Suppressor macrophage (primary cell): ENCODE measurements around the gene CDK11A.
"Not testable (repeated sequence)": the region's sequence is repeated elsewhere in the genome, so short reads cannot be mapped to it uniquely, and the experiment has no call there.

Experiments used
- DNase-seq, 4 experiments: peaks; one replicate each; pipeline ENCODE4 v3.0.0-alpha.2; 2020 to 2022

Gene CDK11A

DNA sequence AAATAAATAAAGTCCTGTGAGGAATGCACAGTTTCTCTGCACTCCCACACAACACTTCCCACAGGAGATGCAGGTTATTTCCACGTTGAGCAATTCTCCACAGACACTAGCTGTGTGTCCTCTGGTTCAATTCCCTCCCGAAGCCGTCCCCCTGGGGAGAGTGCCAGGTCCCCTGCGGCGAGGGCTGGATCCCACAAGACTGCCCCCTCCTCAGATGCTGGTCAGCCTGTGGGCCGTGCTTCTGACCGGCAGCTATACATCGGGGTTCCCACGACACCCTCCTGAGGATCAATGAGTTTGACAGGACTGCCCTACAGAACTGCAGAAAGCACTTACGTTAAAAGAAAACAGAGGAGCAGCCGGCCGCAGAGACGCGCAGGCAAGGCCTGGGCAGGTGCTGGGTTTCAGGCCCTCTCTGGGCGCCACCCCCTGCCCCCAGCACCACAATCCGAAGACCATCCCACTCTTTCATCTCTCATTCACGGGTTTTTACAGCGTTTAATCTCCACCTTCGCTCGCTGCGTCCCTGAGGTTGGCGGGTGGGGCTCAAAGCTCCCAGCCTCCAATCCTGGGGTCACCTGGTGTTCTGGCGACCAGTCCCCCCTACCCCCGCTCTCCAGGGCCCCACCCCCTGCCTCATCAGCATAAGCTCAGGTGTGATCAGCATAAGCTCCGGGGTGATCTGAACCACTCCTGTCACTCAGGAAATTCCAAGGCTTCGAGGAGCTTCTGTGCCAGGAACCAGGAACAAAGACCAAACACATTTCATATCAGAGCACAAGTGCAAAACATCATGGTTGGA lies 40.9 kb downstream of the CDK11A start:
- DNase-seq = no peak

DNA sequence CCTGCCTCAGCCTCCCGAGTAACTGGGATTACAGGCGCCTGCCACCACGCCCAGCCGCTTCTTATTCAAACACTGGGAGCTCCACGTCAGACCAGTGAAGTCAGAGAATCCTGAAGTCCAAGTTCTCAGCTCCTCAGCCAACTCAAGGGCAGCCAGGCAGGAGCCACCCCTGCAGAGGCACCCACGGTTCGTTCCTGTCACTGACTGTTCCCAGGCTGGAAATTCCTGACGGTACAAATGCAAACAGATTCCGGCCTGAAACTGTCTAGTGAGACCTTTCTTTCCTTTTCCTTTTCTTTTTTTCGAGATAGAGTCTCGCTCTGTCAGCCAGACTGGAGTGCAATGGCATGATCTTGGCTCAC lies 43.3 kb downstream of the CDK11A start:
- DNase-seq = no peak

DNA sequence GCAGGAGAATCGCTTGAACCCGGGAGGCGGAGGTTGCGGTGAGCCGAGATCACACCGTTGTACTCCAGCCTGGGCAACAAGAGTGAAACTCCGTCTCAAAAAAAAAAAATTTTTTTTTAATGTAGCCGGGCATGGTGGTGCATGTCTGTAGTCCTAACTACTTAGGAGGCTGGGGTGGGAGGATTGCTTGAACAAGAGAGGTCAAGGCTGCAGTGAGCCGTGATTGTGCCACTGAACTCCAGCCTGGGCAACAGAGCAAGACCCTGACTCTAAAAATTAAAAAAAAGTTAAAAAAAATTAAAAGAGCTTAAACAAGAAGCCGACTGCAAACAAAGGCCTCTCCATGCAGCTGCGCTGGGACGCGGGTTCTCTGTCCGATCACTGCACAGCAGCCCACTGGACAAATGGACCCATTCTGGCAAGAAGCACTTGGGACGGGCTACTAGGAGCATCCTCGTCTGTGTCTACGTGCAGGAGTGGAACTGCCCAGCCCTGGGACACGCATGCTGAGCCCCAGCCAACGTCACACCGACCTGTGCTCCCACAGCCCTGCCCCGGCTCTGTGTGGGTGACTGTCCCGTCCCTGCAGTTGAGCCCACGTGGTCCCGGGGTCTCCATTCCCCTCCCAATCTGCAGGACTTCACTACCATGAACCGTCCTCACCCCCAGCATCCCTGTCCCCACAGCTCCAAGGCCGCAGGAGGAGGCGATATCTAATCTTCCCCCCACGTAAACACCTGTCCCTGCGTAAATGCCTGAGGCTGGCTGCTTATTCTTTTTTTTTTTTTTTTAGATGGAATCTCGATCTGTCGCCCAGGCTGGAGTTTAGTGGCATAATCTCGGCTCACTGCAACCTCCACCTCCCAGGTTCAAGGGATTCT lies 43.9 kb downstream of the CDK11A start:
- DNase-seq = no peak

- DNase-seq = peak in 2 of 4 experiments; percentile 11 to 42
These were observed 45.4 kb downstream of the CDK11A start for GRCh38 chr1:1678581-1679380.

DNA sequence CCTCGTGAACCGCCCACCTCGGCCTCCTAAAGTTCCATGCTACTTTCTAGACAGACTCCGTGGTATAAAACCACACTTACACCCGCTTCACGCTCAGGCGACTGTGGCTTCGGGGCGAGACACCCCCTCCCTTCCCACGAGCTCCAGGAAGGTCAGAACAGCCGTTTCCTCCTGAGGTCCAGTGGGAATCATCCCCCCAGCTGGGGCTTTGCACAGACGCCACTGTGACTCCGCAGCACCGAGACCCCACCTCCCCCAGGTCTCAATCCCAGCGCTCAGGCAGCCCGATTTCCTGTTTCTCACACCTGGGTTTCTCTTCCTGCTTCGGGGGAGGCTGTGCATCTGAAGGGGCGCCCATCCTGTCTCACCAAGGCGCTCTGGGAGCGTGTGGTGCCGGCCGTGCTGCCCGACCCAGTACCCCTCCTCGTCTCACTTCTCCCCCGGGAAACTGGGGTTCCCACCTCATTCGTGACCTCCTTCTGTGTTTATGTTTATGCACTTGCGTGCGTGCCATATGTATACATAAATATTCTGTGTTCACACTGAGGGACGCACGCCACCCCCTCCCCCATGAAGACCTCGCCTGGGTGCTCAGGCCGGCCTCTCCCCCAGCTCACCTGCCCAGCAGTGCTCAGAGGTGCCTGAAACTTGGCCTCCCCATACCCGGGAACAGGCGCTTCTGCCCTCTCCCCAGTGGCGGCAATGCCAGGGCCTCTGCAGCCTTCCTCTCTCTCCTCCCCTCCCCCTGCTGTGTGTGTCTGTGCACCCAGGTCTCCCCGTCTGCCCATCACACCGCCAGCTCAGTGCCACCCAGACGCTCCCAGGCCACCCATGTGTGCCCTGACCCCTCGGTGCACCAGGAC lies 46.2 kb downstream of the CDK11A start:
- no peak for DNase-seq

GRCh38 chr1:1676087-1676486 lies 48.1 kb downstream of the CDK11A start:
- DNase-seq = not testable (repeated sequence)

- DNase-seq = not testable (repeated sequence)
These were observed 48.9 kb downstream of the CDK11A start for GRCh38 chr1:1675218-1675617.

DNA sequence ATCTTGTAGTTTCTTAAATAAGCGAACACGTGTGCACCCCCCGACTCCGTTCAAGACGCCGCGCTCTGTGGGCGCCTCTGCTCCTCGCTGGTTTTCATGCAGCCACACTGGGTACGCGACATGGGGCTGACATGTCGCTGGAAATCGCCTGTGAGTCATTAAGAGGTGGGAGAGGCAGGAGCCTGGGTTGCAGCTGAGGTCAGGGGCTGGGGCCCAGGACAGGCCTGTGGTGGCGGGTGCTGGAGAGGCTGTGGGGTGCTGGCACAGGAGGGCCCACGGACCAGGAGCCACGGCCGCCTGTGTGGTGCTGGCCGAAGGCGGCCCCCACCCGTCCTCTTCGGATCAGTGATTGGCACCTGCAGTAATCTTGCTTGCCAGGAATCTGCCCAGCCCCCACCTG lies 49.4 kb downstream of the CDK11A start:
- not testable (repeated sequence) for DNase-seq

DNA sequence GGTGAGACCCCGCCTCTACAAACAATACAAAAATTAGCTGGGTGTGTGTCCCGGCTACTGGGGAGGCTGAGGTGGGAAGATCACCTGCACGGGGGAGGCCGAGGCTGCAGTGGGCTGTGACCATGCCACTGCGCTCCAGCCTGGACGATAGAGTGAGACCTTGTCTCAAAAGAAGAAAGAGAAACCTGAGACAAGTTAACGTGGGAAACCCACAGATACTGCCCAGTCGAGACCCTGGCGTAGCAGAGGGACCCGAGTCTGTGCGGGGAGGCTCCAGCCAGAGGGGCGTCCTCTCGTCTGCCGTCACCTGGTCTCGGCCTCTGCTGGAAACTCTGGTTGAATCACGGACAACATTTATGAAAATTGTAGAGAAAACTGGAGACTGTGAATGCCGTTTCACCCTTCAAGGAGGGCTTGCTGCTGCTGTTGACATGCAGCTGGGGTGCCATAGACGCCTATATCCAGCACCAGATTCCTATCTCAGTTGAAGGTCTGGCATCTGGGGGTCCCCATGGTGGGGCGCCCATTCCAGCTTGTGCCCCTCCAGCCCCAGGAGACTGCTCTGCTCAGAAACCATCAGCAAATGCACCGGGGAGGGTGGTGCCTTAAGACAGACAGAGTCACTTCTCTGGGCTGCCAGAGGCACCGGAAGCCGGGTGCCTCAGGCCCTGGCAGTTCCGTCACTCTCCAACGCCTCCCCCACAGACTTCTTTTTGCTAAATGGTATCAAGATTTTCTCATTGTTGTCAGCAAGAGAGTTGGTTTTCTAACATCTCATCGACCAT lies 51.8 kb downstream of the CDK11A start:
- no peak for DNase-seq

DNA sequence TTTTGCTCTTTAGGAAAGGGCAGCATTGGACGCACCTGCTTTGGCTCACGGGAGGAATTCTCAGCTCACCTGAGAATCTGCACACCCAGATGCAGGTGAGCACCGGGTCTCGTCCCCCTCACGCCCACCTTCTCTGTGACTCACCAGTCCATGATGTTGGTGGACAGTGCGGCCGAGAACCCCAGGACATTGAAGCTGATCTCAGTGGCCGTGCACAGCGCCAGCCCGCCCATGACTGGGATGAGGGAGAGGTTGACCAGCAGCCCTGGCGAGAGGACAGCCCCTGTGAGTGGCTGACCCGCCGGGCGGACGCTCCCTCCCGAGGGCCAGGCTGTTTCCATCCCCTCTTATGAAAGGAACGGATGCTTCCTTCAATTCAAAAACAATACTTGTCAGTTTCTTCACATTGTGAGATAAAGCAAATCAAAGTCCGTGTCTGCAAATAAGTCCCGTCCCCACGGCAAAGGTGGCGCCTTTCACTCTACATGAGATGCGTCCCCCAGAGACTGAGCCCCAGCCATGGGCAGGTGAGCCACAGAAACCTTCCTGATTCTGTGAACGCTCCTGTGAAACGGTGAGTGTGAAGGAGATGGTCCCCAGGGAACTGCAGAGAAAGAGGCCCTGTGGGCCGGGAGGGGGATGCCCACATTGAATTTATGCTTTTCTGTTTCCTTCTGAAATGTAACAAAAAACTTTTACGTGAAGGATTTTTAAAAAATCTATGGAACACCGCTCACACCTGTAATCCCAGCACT lies 52.6 kb downstream of the CDK11A start:
- no peak for DNase-seq

- no peak for DNase-seq
These were observed 53.3 kb downstream of the CDK11A start for GRCh38 chr1:1670866-1671265.

GRCh38 chr1:1669468-1670440 lies 54.4 kb downstream of the CDK11A start:
- DNase-seq = no peak

DNA sequence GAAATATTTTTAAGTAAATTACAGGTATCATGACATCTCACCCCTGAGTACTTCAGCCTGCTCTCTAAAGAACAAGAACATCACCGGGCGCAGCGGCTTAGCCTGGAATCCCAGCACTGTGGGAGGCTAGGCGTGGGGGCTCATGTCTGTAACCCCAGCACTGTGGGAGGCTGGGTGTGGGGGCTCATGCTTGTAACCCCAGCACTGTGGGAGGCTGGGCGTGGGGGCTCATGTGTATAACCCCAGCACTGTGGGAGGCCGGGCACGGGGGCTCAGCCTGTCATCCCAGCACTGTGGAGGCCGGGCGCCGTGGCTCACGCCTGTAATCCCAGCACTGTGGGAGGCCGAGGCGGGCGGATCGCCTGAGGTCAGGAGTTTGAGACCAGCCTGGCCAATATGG lies 57.6 kb downstream of the CDK11A start:
- DNase-seq = no peak

- DNase-seq = peak; percentile 32 to 63 (median 42)
These were observed 58.3 kb downstream of the CDK11A start for GRCh38 chr1:1665815-1666251.

DNA sequence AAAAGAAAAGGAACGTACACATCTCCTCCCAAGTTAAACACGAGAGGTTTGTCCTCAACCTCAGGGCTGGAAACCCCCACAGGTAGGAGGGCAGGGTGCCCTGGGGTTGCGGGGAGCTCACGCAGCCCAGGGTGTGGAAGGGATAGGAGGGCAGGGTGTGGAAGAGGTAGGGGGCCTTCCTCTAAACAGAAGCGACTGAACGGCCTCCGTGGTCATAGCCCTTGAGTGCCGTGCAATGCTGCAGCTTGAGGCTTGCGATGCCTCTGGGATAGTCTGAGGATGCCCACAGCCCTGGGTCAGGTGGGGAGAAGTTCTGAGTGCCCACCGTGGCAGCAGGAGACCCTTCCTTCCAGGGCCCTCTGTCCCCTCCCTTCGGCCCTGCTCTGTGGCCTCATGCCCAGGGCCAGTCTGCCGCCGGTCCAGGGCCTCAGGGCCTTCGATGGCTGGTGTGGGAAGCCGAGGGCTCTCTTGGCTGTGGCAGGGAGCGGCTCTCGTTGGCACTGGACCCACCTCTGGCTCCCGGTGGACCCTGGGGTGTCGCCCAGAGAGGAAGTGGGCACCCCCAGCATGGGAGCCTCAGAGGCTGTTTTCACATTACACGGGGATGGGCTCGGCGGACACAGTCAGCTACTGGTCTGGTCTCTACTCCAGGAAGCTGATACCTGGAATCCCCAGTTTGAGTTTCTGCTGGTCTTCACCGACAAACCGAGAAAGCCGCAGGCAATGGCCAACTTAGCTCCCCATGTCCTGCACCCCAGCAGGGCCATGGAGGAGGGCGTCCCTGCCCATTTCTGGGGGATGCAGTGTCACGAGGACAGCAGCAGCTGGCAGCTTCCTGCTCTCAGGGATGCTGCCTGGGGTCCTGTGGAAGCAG lies 59.0 kb downstream of the CDK11A start:
- no peak for DNase-seq

GRCh38 chr1:1664318-1664717 lies 59.8 kb downstream of the CDK11A start:
- not testable (repeated sequence) for DNase-seq

DNA sequence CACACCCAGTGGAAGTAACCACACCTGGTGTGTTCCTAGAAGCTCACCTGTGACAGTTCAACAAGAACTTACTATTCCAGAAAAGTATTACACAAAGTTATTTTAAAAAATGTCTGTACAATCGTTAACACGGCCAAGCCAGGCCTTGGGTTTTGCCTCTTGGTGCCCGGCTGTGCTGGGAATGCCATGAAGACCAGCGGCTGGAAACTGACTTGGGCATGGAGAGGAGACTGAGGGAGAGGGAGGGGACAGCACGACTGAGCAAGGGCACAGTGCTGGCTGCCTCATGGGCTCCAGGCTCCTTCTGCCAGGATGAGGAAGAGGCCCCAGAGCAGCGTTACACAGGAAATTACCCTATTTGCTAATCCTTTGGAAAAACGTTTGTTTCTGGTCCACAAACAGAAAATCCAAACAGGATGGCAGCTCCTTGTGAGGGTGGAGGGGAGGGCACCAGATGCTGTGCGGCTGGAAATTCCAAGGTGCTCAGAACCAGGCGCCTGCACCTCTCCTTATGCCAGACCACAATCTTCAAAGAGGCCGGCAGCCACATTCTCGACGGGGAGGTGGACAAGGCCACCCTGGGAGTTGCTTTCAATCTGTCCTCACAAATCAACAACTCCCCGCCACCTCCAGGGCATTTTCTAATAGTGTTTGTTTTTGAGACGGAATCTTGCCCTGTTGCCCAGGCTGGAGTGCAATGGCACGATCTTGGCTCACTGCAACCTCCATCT lies 61.2 kb downstream of the CDK11A start:
- not testable (repeated sequence) for DNase-seq
